Measurements from ENCODE around the gene RAB3GAP2.
A peak's percentile ranks its signal among the peaks of the same experiment; 100 is the strongest.
"Not testable (repeated sequence)": the region's sequence is repeated elsewhere in the genome, so short reads cannot be mapped to it uniquely, and the experiment has no call there.

RAB3GAP2 gene

GRCh38 chr1:220235462-220235861, 36.8 kb downstream of the RAB3GAP2 start:
- DNase-seq (ENCODE audit: low read depth): peak; percentile 1

- DNase-seq (ENCODE audit: low read depth): no peak
Observed at GRCh38 chr1:220233927-220234326, 38.3 kb downstream of the RAB3GAP2 start.

GRCh38 chr1:220229771-220230170, 42.5 kb downstream of the RAB3GAP2 start:
- DNase-seq (ENCODE audit: low read depth): no peak

GRCh38 chr1:220227393-220227792, 44.9 kb downstream of the RAB3GAP2 start:
- no peak for DNase-seq (ENCODE audit: low read depth)

- DNase-seq (ENCODE audit: low read depth): no peak
Observed at GRCh38 chr1:220226752-220227151, 45.5 kb downstream of the RAB3GAP2 start.

- no peak for DNase-seq (ENCODE audit: low read depth)
Observed at GRCh38 chr1:220225957-220226356, 46.3 kb downstream of the RAB3GAP2 start.

GRCh38 chr1:220224611-220225124, 47.6 kb downstream of the RAB3GAP2 start:
- DNase-seq (ENCODE audit: low read depth): no peak

- DNase-seq (ENCODE audit: low read depth): no peak
Observed at GRCh38 chr1:220224033-220224432, 48.2 kb downstream of the RAB3GAP2 start.

- no peak for DNase-seq (ENCODE audit: low read depth)
Observed at GRCh38 chr1:220222939-220223338, 49.3 kb downstream of the RAB3GAP2 start.

GRCh38 chr1:220221670-220222069, 50.6 kb downstream of the RAB3GAP2 start:
- no peak for DNase-seq (ENCODE audit: low read depth)

- DNase-seq (ENCODE audit: low read depth): no peak
Observed at GRCh38 chr1:220221269-220221668, 51.0 kb downstream of the RAB3GAP2 start.

- not testable (repeated sequence) for DNase-seq (ENCODE audit: low read depth)
Observed at GRCh38 chr1:220220699-220221040, 51.6 kb downstream of the RAB3GAP2 start.

- no peak for DNase-seq (ENCODE audit: low read depth)
Observed at GRCh38 chr1:220219865-220220698, 52.2 kb downstream of the RAB3GAP2 start.

GRCh38 chr1:220219136-220219442, 53.2 kb downstream of the RAB3GAP2 start:
- no peak for DNase-seq (ENCODE audit: low read depth)

- DNase-seq (ENCODE audit: low read depth): peak; percentile 62
Observed at GRCh38 chr1:220218397-220219135, 53.7 kb downstream of the RAB3GAP2 start.

GRCh38 chr1:220217383-220217988, 54.8 kb downstream of the RAB3GAP2 start:
- peak; percentile 42 for DNase-seq (ENCODE audit: low read depth)

GRCh38 chr1:220213382-220213983, 58.8 kb downstream of the RAB3GAP2 start:
- peak; percentile 8 for DNase-seq (ENCODE audit: low read depth)

- DNase-seq (ENCODE audit: low read depth): no peak
Observed at GRCh38 chr1:220207411-220207810, 64.8 kb downstream of the RAB3GAP2 start.

GRCh38 chr1:220204758-220205157, 67.5 kb downstream of the RAB3GAP2 start:
- DNase-seq (ENCODE audit: low read depth): not testable (repeated sequence)

GRCh38 chr1:220203816-220204215, 68.4 kb downstream of the RAB3GAP2 start:
- no peak for DNase-seq (ENCODE audit: low read depth)

- peak; percentile 16 for DNase-seq (ENCODE audit: low read depth)
Observed at GRCh38 chr1:220198186-220199005, 73.9 kb downstream of the RAB3GAP2 start.

- DNase-seq (ENCODE audit: low read depth): no peak
Observed at GRCh38 chr1:220195701-220196100, 76.6 kb downstream of the RAB3GAP2 start.

Data from ELR (cell line).